GM19455 (cell line): Measurements from ENCODE around the gene ATF3.
A peak's percentile ranks its signal among the peaks of the same experiment; 100 is the strongest.

ENCODE experiments used
- ATAC-seq: cut with Tn5 transposase; IDR thresholded peaks from one replicate; pipeline ENCODE4 v1.9.1; 2021; ENCODE audit not compliant: unreplicated experiment

ATF3 gene

DNA sequence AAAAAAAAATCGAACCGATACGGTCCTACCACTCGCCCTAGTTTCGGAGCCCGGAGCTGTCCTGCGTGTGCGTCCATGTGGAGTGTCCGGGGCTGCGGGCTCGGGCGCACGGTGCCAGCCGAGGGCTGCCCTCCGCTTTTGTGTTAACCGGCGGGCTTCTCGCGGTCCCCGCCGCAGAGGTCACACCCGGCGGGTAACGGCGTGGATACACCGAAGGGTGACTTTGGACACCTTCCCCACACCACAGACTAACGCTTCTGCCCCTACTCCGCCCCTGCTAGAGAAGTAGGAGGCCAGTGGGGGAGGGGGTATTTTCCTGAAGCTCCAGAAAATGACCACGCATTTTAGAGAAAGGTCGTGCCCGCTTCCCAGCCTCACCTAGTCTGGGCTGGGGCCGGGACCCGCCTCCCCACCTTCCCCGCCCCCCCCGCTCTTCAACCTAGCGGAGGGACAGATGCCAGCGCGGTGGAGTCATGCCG lies 609 bp upstream of the ATF3 start:
- ATAC-seq, result peak; percentile 2

DNA sequence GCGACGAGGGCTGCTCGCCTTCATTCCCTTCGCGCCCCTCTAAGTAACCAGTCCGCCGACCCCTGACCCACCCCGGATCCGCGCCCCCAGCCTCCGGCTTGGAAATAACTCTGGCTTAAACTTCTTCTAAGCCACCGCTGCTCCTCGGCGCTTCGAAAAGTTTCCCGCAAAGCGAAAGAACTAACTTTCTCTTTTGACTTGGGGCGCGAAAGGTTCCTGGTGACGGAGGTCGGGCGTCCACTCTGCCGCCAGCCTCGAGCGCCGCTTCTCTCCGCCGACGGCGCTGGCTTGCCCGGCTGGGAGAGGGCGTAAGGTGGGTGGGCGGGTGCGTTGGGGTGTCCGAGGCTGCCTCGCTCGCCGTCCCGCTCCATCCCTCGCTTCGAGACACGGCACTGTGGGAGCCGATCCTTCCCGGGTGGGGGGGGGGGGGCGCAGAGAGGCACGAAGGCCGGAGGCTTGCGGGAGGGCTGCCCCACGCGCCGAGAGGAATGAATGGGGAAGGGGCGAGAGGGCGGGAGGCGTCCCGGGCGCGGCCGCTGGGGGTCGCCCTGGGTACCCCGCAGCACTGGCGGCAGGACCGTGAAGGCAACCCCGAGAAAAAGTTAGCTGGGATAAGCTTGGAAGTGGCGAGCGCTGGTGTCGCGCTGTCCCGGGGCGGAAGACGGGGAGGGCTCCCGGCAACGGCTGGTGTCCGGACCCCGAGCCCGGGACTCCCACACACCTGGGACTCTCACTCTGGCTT lies 569 bp downstream of the ATF3 start:
- peak; percentile 19 for ATAC-seq

DNA sequence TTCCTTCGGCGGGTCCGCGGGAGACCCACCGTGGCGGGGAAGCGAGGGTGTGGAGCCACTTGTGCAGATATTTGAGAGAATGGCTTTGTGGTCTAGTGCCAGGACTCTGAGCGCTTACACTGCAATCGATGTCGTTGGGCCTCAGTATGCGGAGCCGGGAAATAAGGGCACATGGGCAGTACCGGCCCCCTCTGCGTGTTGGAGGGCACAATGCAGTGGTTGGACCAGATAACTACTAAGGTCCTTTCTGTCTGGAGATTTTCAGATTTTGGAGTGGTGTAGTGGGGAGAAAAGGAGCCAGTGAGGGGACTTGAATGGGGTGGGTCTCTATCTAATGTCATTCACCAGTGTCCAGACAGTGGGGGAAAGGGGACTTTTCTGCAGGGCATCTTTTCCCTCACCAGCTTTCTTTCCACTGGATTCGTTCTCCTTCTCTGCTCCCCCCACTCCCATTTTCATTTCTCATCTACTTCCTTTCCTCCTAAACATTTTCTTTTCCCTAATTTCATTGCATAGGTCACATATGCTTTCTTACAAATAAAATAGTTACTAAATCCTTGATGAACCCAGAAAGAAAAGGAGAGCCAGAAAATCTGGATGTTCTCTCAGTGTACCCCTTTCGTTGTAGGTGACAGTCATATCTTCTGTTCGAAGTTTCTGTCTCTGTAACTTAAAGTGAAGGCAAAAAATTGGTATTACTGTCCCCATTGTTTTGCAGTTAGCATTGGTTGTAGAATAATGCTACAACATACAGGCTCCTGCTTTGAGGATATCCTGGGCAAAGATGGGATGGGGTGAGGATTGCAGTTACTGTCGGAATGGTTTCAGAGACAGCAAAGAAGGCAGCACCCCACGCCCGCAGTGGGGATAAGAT lies 1.4 kb downstream of the ATF3 start:
- ATAC-seq, result no peak

DNA sequence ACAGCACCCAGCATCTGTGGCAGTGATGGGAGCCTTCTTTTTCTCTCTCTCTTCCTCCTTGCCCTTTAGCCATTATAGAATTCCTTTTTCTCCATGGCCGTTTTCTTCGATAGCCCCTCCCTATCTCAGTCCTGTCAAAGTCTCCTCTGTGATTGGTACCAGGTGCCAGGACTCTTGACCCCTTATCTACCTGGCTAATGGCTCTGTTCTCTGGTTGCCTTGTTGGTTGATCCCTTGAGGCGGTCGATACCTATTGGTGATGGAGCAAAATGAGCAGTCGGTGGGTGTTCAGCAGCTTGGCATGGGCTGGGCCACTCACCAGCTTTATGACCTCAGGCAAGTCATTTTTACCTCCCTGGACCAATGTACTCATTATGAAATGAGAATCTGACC lies 2.0 kb downstream of the ATF3 start:
- ATAC-seq, result no peak

DNA sequence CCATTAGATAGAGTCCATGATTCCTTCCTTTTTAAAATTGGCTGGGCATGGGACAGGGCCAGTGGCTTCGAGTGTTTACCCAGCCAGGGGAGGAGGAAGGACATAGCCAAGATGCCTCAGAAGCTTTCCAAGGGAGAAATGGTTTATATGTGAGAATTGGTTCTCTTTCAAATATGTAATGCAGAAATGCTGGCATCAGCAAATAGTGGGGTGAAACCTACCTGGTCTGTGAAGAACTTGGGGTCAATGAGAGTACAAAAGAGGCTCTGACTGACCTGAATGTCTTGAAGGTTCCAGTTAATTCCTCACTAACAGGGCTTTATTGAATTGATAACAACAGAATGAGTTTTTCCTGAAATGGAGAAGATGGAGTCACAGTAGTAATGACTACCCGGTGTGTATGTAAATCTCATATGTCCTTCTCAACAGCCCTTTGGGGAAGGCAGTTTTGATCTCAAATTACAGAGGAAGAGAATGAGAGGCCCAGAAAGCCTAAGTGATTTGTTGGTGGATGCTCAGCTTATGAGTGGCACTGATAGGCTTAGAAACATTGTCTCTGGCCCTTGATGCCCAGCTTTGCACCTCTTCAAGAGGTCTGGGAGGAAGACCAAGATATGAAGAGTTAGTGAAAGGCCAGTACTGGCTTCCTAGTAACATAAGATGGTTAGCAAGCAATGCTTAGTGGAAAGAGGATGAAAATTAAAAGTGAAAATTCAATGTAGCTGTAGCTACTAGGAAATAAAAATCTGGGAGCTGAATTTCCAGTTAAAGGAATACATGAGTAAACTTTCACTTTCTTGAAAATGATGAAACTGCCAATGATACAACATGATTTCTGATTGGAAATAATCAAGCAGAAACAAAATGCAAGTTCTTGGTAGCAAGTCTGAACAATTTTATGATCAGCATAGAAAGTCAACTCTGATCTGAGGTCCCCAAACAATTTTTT lies 2.7 kb downstream of the ATF3 start:
- no peak for ATAC-seq

DNA sequence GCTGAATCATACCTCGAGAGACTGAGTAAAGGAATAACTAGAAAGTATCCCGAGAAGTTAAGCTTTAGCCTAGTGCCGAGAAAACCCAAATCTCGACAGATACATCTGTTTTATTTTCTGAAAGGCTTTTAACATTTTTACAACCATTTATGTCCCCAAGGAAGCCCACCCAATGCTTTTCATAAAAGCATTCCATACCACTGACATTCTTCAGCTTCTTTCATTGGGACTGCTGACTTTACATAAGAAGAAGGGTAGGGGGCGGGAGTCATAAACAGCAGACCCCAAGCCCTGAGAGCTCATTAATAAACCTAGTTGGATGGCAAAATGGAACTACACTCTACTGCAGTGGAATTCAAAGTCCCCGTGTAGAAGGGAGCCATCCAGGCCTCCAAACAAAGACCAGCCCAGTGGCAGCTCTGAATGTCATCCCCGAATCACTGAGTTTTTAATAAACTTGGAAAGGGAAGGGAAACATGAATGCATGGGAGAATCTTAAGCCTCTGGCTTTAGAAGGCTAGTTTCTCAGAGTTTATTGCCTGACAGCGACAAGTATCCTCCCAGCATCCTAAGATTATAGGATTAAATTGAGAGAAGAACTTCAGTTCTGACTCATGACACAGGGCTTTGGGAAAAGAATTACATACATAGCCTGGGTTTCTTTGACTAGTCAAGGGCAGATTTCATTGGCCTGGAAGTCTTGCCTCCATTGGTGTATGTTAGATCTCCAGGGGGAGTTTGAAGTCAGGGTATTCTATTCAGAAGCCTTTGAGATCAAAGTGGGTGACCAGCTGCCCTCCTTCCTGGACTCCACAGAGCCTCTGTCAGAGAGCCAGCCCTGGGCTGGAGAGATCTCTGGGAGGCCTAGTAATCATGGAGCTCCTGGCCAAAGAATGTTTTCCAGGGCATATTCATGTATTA lies 3.7 kb downstream of the ATF3 start:
- no peak for ATAC-seq

DNA sequence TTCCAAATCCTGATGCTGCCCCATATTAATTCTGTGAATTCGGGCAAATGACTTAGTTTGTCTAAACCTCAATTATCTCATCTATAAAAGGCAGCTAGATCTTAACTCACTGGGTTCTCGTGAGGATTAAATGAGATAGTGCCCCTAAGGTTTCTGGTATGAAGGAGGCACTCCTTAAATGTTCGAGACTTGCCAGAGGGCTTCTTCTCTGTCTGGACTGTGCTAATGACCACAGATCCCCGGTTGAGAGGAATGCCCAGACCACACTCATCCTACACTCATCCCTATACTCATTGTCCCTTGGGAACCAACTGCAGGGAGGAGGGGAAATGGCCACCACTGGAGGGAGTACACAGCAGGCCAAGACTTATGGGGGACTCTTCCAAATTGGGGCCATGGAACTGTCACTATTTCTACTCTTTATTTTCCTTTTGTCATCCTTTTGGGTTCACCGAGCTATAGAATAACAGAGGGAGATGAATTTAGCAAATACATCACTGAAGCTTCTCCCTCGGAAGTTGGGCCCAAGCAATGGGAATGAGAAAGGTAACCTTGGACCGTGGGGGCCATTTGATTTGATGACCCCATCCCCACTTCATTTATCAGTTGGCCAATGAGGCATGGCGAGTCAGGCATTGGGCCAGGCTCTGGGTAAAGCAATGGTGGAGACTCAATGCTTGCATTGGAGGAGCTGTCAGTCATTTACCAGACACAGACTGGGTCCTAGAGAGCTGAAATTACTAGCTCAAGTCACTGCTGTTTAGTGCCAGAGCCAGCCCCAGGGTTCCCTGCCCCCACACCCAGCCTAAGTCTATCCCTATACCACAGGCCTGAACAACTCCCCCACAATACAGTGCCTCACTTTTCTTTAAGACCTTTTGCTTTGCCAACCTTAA lies 5.1 kb downstream of the ATF3 start:
- ATAC-seq, result no peak

DNA sequence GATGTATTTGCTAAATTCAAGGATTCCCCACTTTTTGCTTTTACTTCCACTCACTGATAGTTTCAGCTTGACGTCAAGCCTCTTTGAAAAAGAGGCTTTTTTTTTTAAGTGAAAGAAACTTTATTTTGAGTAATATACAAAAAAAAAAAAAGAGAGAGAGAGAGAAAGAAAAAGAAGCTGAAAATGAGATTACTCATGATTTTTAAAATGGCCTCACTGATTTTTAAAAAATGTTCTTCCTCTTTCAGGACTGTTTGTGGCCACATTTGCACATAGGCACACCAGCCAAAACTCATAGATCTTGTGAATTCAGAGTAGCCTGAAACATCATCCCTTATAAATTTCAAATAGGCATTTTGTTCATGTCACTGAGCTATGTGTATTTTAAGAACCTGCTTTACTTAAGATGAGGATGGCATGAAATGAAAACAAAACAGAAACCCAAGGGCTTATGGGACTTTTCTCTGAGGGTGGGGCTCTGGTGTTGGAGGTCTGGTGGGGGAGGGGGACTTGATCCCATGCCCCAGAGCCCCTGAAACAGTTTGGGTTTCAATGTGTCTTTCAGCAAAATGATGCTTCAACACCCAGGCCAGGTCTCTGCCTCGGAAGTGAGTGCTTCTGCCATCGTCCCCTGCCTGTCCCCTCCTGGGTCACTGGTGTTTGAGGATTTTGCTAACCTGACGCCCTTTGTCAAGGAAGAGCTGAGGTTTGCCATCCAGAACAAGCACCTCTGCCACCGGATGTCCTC lies 6.1 kb downstream of the ATF3 start:
- ATAC-seq, result no peak

DNA sequence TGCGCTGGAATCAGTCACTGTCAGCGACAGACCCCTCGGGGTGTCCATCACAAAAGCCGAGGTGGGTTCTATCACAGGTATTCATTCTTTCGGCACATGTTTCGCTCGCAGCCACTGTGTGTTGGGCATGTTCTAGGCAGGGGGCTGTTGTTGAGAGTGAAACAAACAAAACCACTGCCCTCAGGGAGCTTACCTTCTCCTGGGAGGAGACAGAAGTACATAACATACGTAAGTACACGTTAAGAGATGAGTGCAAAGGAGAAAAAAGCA lies 6.6 kb downstream of the ATF3 start:
- ATAC-seq, result no peak

DNA sequence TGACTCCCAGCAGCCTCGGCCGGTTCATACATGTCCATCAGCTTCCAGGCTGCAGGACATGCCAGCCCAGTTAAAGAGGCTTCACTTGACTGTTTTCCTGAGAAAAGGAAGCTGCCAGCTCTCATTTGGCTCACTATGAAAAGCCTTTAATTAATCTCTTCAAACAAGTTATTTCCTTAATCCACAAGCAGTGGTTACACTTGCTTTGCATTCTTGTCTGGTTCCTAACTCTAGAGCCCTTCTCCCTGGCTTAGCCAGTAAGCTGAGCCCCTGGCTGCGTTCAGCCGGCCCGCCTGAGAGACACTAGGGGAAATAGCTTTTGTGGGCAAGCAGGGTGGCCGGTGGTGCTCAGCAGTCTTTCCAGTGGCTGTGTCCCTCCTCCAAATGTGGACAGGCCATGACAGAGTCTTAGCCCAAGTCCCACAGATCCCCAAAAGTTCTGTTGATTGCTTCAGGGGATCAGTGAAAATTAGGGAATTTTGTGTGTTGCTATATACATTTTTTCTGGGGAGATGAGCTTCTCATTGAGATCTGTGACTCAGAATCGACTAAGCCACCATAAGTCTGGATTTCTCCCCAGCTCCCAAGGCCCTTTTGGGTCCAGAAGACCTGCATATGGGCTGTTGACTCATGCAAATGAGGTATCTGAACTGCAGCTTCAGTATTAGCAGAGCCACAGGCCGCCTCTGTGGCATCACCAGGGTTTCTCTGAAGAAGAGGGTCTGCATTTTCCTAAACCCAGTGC lies 10.1 kb downstream of the ATF3 start:
- ATAC-seq, result no peak

DNA sequence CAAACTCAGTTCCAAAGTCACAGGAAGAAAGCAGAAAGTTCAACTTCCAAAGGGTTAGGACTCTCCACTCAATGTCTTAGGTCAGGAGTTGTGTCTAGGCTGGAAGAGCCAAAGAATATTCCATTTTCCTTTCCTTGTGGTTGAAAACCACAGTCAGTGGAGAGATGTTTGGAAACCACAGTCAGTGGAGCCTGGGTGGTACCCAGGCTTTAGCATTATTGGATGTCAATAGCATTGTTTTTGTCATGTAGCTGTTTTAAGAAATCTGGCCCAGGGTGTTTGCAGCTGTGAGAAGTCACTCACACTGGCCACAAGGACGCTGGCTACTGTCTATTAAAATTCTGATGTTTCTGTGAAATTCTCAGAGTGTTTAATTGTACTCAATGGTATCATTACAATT lies 11.7 kb downstream of the ATF3 start:
- no peak for ATAC-seq

DNA sequence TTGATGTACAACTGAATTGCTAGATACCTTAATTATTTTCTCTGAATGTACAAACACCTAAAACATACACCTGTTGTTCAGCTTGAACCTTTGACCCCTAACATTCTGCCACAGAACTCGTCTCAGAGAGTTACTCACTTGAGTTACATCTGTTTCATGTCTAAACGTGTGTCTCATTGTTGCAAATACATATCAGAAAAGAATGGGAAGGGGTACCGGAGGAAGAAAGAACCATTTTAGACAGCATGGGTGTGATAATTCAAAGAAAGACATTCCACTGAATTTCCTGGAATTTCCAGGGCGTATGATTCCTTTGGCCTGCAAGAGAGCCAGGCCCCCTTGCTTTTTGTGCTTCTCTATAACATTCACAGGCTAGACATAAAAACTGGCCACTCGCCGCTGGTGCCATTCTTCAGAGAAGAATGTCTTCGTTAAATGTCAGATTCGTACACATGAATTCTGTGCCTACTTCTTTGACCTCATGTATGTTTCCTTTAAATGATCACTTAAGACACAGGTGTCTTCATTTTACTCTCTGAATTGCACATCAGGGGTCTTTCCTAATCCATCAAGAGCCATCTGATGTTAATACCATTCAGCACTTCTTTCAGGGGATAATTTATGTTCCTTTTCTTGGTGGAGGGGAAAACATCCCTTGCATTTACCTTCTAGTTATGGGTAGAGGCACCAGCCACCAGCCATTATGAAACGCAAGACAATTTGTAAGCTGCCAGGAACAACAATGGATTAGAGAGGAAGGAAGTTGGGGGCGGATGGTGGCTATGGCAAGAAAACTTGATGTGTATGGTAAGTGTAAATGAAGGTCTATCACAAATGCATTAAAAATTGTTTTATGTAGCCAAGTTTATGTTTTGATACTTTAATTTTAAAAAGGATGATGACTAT lies 12.7 kb downstream of the ATF3 start:
- no peak for ATAC-seq

DNA sequence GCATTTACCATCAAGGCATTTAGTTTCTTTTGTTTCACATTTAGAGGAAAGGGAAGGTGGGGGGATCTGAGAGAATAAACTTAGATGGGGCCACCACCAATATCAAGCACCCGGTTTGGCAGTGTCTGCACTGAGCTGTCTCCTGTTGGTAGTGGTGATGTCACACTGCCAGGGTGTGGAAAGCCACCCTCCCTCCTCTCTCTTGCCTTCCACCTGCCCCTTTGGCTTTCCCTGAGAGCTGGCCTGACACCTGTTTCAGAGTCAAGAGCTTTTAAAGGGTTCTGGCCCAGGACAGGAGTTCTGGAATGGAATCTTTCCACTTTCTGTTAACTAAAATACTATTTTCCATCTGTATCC lies 13.4 kb downstream of the ATF3 start:
- no peak for ATAC-seq

DNA sequence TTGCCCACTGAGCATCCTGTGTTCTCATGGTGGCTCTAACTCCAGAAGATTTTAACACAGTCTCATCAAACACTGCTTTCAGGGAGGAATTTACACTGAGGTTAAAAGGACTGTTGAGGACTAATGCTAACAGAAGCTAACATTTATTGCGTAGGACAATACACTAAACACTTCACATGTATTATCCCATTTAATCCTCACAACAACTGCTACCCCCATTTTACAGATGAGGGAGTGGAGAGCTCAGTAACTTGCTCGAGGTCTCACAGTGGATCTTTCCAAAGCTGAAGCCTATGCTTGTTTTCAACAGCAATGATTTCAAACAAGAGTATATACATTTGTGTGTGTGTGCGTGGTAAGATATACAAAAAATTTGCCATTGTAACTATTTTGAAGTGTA lies 13.9 kb downstream of the ATF3 start:
- ATAC-seq, result no peak

DNA sequence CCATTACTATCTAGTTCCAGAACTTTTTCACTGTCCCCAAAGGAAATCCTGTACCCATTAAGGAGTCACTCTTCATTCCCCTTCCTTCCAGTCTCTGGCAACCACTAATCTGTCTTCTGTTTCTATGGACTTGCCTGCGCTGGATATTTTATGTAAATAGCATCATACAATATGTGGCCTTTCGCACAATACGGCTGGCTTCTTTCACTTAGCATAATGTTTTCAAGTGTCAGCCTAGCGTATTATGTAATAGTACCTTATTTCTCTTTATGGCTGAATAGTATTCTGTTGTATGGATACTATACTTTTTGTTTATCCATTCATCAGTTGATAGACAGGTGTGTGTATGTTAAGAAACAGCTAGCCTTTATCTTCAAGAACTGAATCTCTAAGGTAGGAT lies 14.3 kb downstream of the ATF3 start:
- no peak for ATAC-seq

DNA sequence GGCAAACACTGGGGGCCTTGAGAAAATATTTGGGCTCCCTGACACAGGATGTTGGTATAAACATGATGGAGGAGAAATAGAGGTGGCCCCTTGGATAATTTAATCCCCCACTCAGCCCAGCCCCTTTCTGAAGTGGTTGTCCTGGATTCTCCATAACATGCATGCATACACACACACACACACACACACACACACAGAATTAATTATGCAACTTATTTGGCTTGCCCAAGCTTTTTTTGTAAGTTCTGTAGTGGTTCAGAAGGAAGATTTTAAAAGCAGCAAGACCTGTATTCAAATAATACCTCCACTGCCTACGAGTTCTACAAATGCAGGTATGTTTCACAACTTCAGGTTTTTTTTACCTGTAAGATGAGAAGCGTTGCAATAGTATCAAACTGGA lies 15.0 kb downstream of the ATF3 start:
- no peak for ATAC-seq

DNA sequence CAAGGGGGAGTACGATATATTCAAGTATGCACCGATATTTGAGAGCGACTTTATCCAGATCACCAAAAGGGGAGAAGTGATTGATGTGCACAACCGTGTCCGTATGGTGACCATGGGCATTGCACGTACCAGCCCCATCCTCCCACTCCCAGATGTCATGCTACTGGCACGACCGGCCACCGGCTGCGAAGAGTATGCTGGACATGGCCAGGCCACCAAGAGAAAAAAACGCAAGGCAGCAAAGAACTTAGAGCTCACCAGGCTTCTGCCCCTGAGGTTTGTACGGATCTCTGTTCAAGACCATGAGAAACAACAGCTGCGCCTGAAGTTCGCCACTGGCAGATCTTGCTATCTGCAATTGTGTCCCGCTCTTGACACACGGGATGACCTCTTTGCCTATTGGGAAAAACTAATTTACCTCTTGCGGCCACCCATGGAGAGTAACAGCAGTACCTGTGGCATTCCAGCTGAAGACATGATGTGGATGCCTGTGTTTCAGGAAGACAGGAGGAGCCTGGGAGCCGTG lies 16.5 kb downstream of the ATF3 start:
- no peak for ATAC-seq
